Measurements from ENCODE around the gene THRA.

The THRA gene

GRCh38 chr17:40093005-40093579, 30.3 kb downstream of the THRA start:
- H3K27ac Mint-ChIP-seq, result no peak overlapping the region
- no peaks in the 10 kb centered on the region for H3K27me3 Mint-ChIP-seq (ENCODE audit: low read depth)
- no peaks in the 10 kb centered on the region for H3K9me3 Mint-ChIP-seq
- H3K36me3 Mint-ChIP-seq (ENCODE audit: low read depth), result peaks cover 16% of the 10 kb centered on the region
- H3K4me1 Mint-ChIP-seq (ENCODE audit: low read depth), result peaks cover 25% of the 10 kb centered on the region
- H3K4me3 Mint-ChIP-seq, result no peak overlapping the region

GRCh38 chr17:40093580-40094201, 30.9 kb downstream of the THRA start:
- no peaks in the 10 kb centered on the region for H3K27me3 Mint-ChIP-seq (ENCODE audit: low read depth)
- H3K27ac Mint-ChIP-seq, result peak overlapping the region; percentile 42
- H3K4me3 Mint-ChIP-seq, result no peak overlapping the region
- no peaks in the 10 kb centered on the region for H3K9me3 Mint-ChIP-seq
- H3K36me3 Mint-ChIP-seq (ENCODE audit: low read depth), result peaks cover 16% of the 10 kb centered on the region
- peaks cover 31% of the 10 kb centered on the region for H3K4me1 Mint-ChIP-seq (ENCODE audit: low read depth)

- Mint-ChIP-seq H3K27me3 (ENCODE audit: low read depth) (no peaks in the 10 kb centered on the region), H3K4me1 (ENCODE audit: low read depth) (peaks cover 39% of the 10 kb centered on the region), H3K36me3 (ENCODE audit: low read depth) (peaks cover 16% of the 10 kb centered on the region), H3K9me3 (no peaks in the 10 kb centered on the region), H3K4me3 (no peak overlapping the region), H3K27ac (peak overlapping the region; percentile 31)
These were observed 32.1 kb downstream of the THRA start for GRCh38 chr17:40094874-40095273.

DNA sequence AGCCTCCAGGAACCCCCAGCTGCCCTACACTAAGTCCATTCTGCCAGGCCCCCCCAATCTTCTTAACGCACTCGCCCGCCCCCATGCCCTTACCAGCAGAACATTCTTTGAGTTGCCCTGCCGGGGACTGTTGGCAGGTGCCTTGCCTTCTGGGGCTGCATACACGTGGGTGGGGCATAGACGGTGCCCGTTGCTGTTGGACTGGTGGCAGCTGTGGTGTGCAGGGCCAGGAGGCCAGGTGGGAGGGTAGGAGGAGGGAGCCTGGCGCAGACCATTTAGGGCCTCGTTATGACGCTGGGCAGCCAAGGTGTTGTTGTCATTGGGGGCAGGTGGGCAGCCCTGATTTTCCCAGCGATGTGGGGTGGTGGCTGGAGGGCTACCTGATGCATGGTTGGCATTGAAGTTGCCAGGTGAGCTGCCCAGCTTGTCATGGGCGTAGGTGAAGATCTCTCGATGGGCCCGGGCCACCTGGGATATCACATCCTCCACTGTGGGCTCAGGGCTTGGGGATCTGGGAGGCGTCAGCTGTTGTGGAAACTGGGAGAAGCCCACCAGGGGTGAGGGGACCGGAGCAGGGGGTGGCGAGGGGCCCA, 32.7 kb downstream of the THRA start:
- Mint-ChIP-seq H3K36me3 (ENCODE audit: low read depth) (peaks cover 16% of the 10 kb centered on the region), H3K27me3 (ENCODE audit: low read depth) (no peaks in the 10 kb centered on the region), H3K27ac (peak overlapping the region; percentile 80), H3K4me1 (ENCODE audit: low read depth) (peaks cover 43% of the 10 kb centered on the region), H3K4me3 (peak overlapping the region; percentile 68), H3K9me3 (no peaks in the 10 kb centered on the region)

DNA sequence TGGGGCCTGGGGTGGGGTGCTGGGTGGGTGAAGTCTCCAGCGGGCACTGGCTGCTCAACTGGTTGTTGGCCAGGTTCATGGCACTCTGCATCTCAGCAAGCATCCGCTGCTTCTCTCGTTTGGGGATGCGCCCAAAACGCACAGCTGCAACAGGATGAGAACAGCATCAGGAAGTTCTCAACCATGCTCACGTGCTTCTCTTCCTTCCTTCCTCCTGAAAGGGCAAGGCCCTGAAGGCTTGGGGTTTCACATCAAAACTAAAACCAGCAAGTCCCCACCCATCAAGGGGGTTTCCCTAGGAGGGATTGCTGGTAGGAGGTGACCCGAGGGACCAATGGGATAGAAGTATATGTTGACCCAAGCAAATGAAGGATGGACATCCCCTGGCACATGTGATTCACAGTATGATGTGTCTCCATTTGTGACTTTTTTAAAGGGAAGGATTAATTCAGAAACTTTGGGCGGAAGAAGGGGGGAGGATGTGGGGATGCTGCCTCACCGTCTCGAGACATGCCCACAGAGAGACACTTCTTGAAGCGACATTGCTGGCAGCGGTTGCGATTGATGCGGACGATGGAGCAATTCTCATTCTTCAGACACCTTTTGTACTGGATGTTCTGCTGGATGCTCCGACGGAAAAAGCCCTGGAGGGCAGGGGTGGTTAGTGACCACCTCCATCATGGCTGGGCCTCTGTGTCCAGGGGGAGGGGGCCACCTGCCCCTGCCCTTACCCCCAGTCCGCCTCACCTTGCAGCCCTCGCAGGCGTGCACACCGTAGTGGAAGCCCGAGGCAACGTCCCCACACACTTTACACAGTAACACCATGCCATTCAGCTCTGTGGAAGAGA, 33.4 kb downstream of the THRA start:
- Mint-ChIP-seq H3K4me1 (ENCODE audit: low read depth) (peaks cover 50% of the 10 kb centered on the region), H3K27ac (peak overlapping the region; percentile 80), H3K27me3 (ENCODE audit: low read depth) (peaks cover 1% of the 10 kb centered on the region), H3K36me3 (ENCODE audit: low read depth) (peaks cover 16% of the 10 kb centered on the region), H3K4me3 (peak overlapping the region; percentile 68), H3K9me3 (no peaks in the 10 kb centered on the region)

- Mint-ChIP-seq H3K4me1 (ENCODE audit: low read depth) (peaks cover 53% of the 10 kb centered on the region), H3K9me3 (no peaks in the 10 kb centered on the region), H3K27ac (peak overlapping the region; percentile 80), H3K4me3 (peak overlapping the region; percentile 68), H3K27me3 (ENCODE audit: low read depth) (peaks cover 4% of the 10 kb centered on the region), H3K36me3 (ENCODE audit: low read depth) (peaks cover 16% of the 10 kb centered on the region)
These were observed 34.3 kb downstream of the THRA start for GRCh38 chr17:40097087-40097486.

- Mint-ChIP-seq H3K4me1 (ENCODE audit: low read depth) (peaks cover 54% of the 10 kb centered on the region), H3K27ac (peak overlapping the region; percentile 75), H3K9me3 (no peaks in the 10 kb centered on the region), H3K4me3 (peak overlapping the region; percentile 63), H3K36me3 (ENCODE audit: low read depth) (peaks cover 16% of the 10 kb centered on the region), H3K27me3 (ENCODE audit: low read depth) (peaks cover 4% of the 10 kb centered on the region)
These were observed 35.4 kb downstream of the THRA start for GRCh38 chr17:40097931-40098845.

DNA sequence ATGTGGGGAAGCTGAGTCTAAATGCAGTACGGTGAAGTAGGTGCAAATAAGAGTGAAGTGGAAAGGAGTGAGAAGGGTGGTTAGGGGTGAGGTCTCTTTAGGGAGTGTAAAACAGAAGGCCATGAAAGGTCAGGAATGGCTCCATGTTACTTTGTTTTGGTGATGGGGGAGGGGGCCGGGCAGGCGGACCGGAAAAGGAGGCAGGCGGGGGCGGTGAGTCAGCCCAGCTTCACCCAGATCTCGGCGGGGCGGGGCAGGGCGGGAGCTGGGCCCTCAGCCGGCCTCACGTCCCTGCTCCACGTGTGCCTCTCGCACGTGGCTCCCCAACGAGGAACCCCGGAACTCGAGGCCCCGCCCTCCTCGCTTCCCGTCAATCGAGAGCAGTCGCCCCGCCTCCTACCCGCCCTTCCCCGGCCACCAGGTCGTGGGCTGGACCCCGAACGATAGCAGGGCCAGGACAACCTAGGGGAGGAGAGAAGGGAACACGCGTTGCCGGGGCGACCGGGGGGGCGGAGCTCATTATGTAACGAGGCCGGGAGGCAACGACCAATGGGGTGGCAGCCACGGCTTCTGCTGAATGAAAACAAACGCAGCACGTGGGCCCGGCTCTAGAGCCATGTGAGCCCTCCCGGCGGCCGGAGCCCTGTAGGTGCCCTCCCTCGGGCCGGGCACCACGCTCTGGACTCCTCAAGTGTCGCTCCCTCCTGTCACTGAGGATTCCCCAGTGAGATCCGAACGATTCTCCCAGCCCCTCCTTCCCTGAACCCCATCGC, 36.3 kb downstream of the THRA start:
- Mint-ChIP-seq H3K9me3 (no peaks in the 10 kb centered on the region), H3K4me1 (ENCODE audit: low read depth) (peaks cover 59% of the 10 kb centered on the region), H3K36me3 (ENCODE audit: low read depth) (peaks cover 10% of the 10 kb centered on the region), H3K27ac (peak overlapping the region; percentile 75), H3K4me3 (peak overlapping the region; percentile 87), H3K27me3 (ENCODE audit: low read depth) (peaks cover 4% of the 10 kb centered on the region)

DNA sequence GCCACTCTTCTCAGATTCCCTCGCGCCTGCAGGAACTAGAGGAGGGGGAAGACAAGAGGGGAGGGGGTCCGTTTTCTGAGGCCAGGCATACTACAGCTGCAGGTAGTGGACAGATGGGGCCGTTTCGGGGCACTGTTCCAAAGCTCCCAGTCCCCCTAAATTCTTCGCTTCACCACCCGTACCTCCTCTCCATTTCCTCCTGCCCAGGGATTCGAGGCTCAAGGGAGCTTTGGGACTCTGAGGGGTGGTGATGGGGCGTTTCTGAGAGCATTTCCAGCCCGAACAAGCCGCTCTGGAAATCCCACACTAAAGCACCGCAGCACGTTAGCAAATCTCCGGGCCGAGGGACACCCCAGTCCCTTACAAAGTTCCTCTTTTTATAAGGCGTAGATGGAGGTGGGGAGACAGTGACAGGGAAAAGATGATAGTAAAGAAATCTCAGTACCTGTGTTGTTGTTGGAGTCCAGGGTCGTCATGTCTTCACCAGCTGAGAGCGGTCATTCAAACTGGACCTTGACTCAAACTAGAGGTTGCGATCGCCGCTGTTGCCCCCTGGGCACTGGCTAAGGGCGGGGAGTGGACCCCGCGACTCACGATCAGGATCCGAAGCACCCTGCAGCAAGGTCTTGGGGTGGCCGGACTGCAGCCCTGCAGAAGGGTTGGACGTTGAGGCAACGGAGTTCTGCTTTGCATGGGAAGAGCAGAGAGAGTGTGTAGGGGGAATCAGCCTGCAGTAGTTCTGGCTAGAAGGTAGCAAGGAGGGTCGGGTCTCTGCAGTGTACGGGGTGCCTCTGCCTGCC, 37.1 kb downstream of the THRA start:
- Mint-ChIP-seq H3K27ac (peak overlapping the region; percentile 71), H3K4me1 (ENCODE audit: low read depth) (peaks cover 66% of the 10 kb centered on the region), H3K9me3 (no peaks in the 10 kb centered on the region), H3K4me3 (peak overlapping the region; percentile 87), H3K27me3 (ENCODE audit: low read depth) (peaks cover 4% of the 10 kb centered on the region), H3K36me3 (ENCODE audit: low read depth) (peaks cover 7% of the 10 kb centered on the region)

GRCh38 chr17:40100419-40100668, 37.6 kb downstream of the THRA start, which contains the start of gene NR1D1:
Gene NR1D1 (minus strand): TSS chr17:40100589. CDS start chr17:40100094, 495 bp downstream.
- H3K9me3 Mint-ChIP-seq, result no peaks in the 10 kb centered on the region
- peaks cover 4% of the 10 kb centered on the region for H3K27me3 Mint-ChIP-seq (ENCODE audit: low read depth)
- H3K36me3 Mint-ChIP-seq (ENCODE audit: low read depth), result peaks cover 7% of the 10 kb centered on the region
- H3K4me3 Mint-ChIP-seq, result peak within 1 kb of the TSS; percentile 87
- H3K4me1 Mint-ChIP-seq (ENCODE audit: low read depth), result peaks cover 69% of the 10 kb centered on the region
- peak within 1 kb of the TSS; percentile 74 for H3K27ac Mint-ChIP-seq

DNA sequence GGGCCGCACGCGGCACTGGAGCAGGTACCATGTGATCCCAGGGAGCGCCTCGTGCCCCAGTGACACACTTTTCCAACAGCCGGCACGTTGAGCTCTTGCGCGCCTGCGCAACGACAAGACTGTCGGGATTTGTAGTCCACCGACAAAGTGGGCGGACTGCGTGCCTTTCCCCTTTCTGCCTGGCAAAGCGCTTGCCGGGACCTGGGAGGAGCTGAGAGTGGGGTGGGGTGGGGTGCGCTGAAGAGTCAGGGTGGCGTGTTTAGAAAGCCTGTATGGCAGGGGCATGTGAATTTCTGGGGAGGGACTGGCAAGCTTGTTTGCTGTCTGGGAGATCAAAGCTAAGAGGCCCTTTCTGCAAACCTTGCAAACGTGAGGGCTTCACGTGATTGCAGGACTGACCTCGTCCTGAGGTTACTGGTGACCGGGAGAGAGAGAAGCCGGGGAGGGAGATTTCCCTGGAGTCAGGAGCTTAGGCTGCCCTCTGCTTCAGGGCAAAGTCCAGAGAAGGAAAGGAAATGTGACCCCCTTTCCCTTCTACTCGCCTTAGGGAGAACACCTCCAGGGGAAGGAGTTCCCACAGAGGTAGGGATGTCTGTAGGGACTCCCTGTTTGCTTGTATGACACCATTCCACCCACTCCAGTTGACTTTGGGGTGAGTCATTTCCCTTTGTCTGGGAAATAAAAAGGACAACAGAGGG, 38.1 kb downstream of the THRA start:
- Mint-ChIP-seq H3K27me3 (ENCODE audit: low read depth) (peaks cover 7% of the 10 kb centered on the region), H3K4me3 (peak overlapping the region; percentile 87), H3K9me3 (no peaks in the 10 kb centered on the region), H3K4me1 (ENCODE audit: low read depth) (peaks cover 68% of the 10 kb centered on the region), H3K27ac (peak overlapping the region; percentile 71), H3K36me3 (ENCODE audit: low read depth) (peaks cover 7% of the 10 kb centered on the region)

DNA sequence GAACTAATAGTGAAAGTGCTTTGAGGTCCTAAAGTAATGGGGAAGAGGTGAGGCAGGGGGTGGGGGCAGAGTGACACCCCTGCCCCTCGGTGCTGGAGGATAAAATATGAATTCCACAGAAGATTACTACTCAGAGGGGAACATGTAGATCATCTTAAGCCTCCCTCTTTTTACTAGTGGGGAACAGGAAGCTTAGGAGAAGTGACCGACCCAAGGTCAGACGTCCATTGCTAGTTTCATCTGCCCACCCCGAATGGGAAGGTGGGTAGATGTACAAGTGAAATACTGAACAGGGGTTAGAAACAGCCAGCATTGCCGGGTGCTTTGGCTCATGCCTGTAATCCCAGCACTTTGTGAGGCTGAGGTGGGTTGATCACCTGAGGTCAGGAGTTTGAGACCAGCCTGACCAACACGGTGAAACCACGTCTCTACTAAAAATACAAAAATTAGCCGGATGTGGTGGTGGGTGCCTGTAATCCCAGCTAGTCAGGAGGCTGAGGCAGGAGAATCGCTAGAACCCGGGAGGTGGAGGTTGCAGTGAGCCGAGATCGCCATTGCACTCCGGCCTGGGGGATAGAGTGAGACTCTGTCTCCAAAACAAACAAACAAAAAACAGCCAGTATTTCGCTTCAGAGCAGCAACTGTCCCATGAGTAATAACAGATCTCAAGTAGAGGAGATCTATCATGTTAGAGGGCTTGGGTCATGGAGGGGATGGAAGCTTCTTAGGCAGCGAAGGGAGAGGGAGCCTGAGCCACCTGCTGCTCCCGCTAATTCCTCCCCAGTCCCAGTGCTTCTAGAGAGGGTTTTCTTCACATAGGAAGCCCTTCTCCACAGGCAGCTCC, 38.8 kb downstream of the THRA start:
- Mint-ChIP-seq H3K9me3 (no peaks in the 10 kb centered on the region), H3K36me3 (ENCODE audit: low read depth) (peaks cover 3% of the 10 kb centered on the region), H3K27me3 (ENCODE audit: low read depth) (peaks cover 15% of the 10 kb centered on the region), H3K4me1 (ENCODE audit: low read depth) (peaks cover 70% of the 10 kb centered on the region), H3K4me3 (no peak overlapping the region), H3K27ac (peak overlapping the region; percentile 74)
